C4-2B (cell line): ENCODE data around the gene MYPN.
"Not testable (repeated sequence)": the region's sequence is repeated elsewhere in the genome, so short reads cannot be mapped to it uniquely, and the experiment has no call there.

ENCODE experiments used
- H3K27ac ChIP-seq: fragments of 450-650 bp; 2 replicates; pipeline ENCODE4 v1.5.1; 2017
- CTCF ChIP-seq: fragments of 450-650 bp; conservative IDR thresholded peaks from 2 replicates; pipeline ENCODE4 v1.5.1; 2017; ENCODE audit warnings: mild to moderate bottlenecking
- ZFX ChIP-seq: fragments of 450-650 bp; IDR thresholded peaks from 2 replicates; pipeline ENCODE4 v1.6.1; 2017

The MYPN gene

GRCh38 chr10:68239596-68240150, 130.4 kb downstream of the MYPN start:
- TF ChIP-seq CTCF = no peak
- no peak for TF ChIP-seq ZFX
- no peak overlapping the region for H3K27ac ChIP-seq

- TF ChIP-seq ZFX = no peak
- TF ChIP-seq CTCF = no peak
- no peak overlapping the region for H3K27ac ChIP-seq
These were observed 132.8 kb downstream of the MYPN start for GRCh38 chr10:68242051-68242450.

GRCh38 chr10:68246397-68246796, 137.1 kb downstream of the MYPN start:
- H3K27ac ChIP-seq = not testable (repeated sequence)

- TF ChIP-seq CTCF (no peak), ZFX (no peak)
- no peak overlapping the region for H3K27ac ChIP-seq
These were observed 138.6 kb downstream of the MYPN start for GRCh38 chr10:68247931-68248330.

- TF ChIP-seq CTCF (no peak), ZFX (no peak)
- no peak overlapping the region for H3K27ac ChIP-seq
These were observed 140.0 kb downstream of the MYPN start for GRCh38 chr10:68249297-68249696.

- no peak overlapping the region for H3K27ac ChIP-seq
- TF ChIP-seq CTCF (no peak), ZFX (no peak)
These were observed 141.9 kb downstream of the MYPN start for GRCh38 chr10:68251151-68251550.

GRCh38 chr10:68251625-68252495, 142.6 kb downstream of the MYPN start:
- no peak overlapping the region for H3K27ac ChIP-seq
- TF ChIP-seq CTCF (no peak), ZFX (no peak)
